Measurements from ENCODE around the gene RPTOR.

- TF ChIP-seq TAF1 (IDR thresholded peaks at IDR 0.05; ENCODE audit: low read depth, low read length), result no peak
- no peak for TF ChIP-seq POLR2A (IDR thresholded peaks at IDR 0.05; ENCODE audit: low read depth, low read length)
- TF ChIP-seq SPI1 (IDR thresholded peaks at IDR 0.05; ENCODE audit: low read depth, low read length), result no peak
- TF ChIP-seq POLR2AphosphoS5 (IDR thresholded peaks at IDR 0.05; ENCODE audit: low read depth, low read length), result no peak
These were observed 136.6 kb downstream of the RPTOR start for GRCh38 chr17:80681215-80681614.

Data from GM12891 (cell line).